Peyer's patch (tissue), 4 donors: ENCODE measurements around the gene KCNQ1.

ENCODE experiments used
- POLR2A ChIP-seq, 2 donors: fragments of 450-650 bp; IDR thresholded peaks; one replicate each; pipeline ENCODE4 v1.5.1; 2017; ENCODE audit warnings: antibody characterized with exemption in 2 of 2, mild to moderate bottlenecking in 2 of 2, moderate library complexity in 2 of 2
- TF ChIP-seq, protein P1 (sequence below), 6 experiments: fragments of 450-650 bp in 4 of 6; fragments of 200-600 bp in 2 of 6; sonication (generic) in 1 of 6; IDR thresholded peaks; one replicate each; pipeline ENCODE4 v1.5.1; 2017 to 2019; ENCODE audit warnings: antibody characterized with exemption in 6 of 6, mild to moderate bottlenecking in 3 of 6, moderate library complexity in 1 of 6

DNA sequence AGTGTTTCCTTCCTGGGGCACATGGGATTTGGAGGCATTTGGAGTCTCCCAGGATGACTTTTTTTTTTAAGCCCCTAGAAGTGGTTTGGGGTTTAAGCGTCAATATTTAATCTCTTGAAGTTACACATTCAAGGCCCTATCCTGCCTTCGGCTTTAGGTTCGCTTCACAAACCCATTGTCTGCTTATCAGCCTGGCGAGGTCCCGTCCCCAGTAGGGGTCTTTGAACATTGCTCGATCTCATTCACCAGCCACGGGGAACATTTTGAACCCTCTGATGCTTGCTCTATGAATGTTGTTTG lies 75.9 kb downstream of the KCNQ1 start:
- no peak for TF ChIP-seq POLR2A (IDR thresholded peaks at IDR 0.05)
- TF ChIP-seq, protein P1, sequence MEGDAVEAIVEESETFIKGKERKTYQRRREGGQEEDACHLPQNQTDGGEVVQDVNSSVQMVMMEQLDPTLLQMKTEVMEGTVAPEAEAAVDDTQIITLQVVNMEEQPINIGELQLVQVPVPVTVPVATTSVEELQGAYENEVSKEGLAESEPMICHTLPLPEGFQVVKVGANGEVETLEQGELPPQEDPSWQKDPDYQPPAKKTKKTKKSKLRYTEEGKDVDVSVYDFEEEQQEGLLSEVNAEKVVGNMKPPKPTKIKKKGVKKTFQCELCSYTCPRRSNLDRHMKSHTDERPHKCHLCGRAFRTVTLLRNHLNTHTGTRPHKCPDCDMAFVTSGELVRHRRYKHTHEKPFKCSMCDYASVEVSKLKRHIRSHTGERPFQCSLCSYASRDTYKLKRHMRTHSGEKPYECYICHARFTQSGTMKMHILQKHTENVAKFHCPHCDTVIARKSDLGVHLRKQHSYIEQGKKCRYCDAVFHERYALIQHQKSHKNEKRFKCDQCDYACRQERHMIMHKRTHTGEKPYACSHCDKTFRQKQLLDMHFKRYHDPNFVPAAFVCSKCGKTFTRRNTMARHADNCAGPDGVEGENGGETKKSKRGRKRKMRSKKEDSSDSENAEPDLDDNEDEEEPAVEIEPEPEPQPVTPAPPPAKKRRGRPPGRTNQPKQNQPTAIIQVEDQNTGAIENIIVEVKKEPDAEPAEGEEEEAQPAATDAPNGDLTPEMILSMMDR (IDR thresholded peaks at IDR 0.05) = no peak
